Measurements from ENCODE around the gene GRK4. TPM values are rescaled to one million over a fixed set of nuclear protein-coding genes. Genes with fewer than 3 reads are reported as not detected.

Gene GRK4
- total RNA-seq, 1 experiment from 2014 or later: 3.7 TPM

DNA sequence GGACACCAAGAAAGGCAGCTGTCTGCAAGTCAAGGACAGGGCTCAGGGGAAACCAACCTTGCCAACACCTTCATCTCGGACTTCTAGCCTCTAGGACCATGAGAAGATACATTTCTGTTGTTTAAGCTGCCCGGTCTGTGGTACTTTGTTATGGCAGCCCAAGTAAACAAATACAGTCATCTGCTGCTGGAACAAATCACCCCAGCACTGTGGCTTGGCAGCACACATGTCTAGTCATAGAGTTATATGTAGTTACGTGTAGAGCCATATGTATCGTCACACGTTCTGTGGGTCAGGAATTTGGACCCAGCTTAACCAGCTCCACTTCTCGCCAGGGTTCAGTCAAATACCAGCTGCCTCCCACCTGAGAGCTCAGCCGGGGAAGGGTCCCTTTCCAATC, 108.4 kb downstream of the GRK4 start:
- BruUV-seq (replicated peaks): no TSS peak
- Histone ChIP-seq H3K36me3 (ENCODE audit: low read depth, low read length) (no peaks in the 10 kb centered on the region), H3K4me3 (ENCODE audit: low read length) (no peak overlapping the region), H3K9me3 (ENCODE audit: low read length) (no peaks in the 10 kb centered on the region), H4K20me1 (ENCODE audit: low read length) (peaks cover 12% of the 10 kb centered on the region), H3F3A (ENCODE audit: low read length, unreplicated experiment) (no peaks in the 10 kb centered on the region), H3K9me2 (replicated peaks; ENCODE audit: low read length) (no peaks in the 10 kb centered on the region), H2AFZ (ENCODE audit: low read length) (no peak overlapping the region), H3K27ac (ENCODE audit: low read length) (no peak overlapping the region), H3K27me3 (ENCODE audit: low read length) (no peaks in the 10 kb centered on the region), H3K9ac (ENCODE audit: low read length) (no peak overlapping the region), H3K79me2 (ENCODE audit: low read length) (peaks cover 19% of the 10 kb centered on the region), H3K4me2 (ENCODE audit: low read length) (no peak overlapping the region), H3K4me1 (ENCODE audit: insufficient read depth, low read length) (peaks cover 5% of the 10 kb centered on the region; the same call in 1 of the 2 replicates)
- intact Hi-C loops (cut with micrococcal nuclease): no loop called here
- TF ChIP-seq CTCF (conservative IDR thresholded peaks at IDR 0.05; ENCODE audit: low read depth, low read length) (no peak), EZH2phosphoT487 (IDR thresholded peaks at IDR 0.05; ENCODE audit: borderline replicate concordance, low read length) (no peak), EZH2 (IDR thresholded peaks at IDR 0.05; ENCODE audit: low read length, unreplicated experiment) (no peak)
- CTCF ChIA-PET: no interaction called here
- ATAC-seq (no peak), DNase-seq (no peak)
- POLR2A ChIA-PET (ENCODE audit: unreplicated experiment): no interaction called here

DNA sequence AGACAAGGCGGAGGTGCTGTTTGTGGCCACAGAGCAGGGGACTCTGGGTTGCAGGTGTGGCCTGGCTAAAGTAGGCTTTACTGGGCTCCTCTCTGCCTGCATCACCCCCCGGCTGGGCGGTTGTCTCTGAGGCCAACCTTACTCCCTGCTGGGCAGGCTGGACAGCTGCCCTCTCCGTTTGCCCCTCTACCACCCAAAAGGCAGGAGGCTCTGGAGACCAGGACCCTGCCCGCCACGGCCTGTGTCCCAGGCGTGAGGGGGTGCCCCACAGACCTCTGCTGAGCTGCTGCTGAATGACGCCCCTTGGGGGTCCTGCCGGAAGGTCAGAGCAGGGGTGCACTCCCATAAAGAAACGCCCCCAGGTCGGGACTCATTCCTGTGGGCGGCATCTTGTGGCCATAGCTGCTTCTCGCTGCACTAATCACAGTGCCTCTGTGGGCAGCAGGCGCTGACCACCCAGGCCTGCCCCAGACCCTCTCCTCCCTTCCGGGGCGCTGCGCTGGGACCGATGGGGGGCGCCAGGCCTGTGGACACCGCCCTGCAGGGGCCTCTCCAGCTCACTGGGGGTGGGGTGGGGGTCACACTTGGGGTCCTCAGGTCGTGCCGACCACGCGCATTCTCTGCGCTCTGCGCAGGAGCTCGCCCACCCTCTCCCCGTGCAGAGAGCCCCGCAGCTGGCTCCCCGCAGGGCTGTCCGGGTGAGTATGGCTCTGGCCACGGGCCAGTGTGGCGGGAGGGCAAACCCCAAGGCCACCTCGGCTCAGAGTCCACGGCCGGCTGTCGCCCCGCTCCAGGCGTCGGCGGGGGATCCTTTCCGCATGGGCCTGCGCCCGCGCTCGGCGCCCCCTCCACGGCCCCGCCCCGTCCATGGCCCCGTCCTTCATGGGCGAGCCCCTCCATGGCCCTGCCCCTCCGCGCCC, 110.0 kb downstream of the GRK4 start:
- H3K79me2 ChIP-seq (ENCODE audit: low read length): peaks cover 35% of the 10 kb centered on the region
- intact Hi-C loops (cut with micrococcal nuclease): loop anchor here (2.0 kb wide), 1 partner anchor 31 kb away; no protein-coding TSS in a partner anchor
- POLR2A ChIA-PET (ENCODE audit: unreplicated experiment): no interaction called here
- no peak for DNase-seq
- no peaks in the 10 kb centered on the region for H3F3A ChIP-seq (ENCODE audit: low read length, unreplicated experiment)
- no peaks in the 10 kb centered on the region for H3K9me2 ChIP-seq (replicated peaks; ENCODE audit: low read length)
- no peaks in the 10 kb centered on the region for H3K9me3 ChIP-seq (ENCODE audit: low read length)
- no peaks in the 10 kb centered on the region for H3K27me3 ChIP-seq (ENCODE audit: low read length)
- H3K4me3 ChIP-seq (ENCODE audit: low read length): peak overlapping the region; percentile 67
- H3K36me3 ChIP-seq (ENCODE audit: low read depth, low read length): no peaks in the 10 kb centered on the region
- CTCF ChIA-PET: no interaction called here
- TF ChIP-seq EZH2 (IDR thresholded peaks at IDR 0.05; ENCODE audit: low read length, unreplicated experiment) (no peak), CTCF (conservative IDR thresholded peaks at IDR 0.05; ENCODE audit: low read depth, low read length) (no peak)
- peak overlapping the region; percentile 82 for H2AFZ ChIP-seq (ENCODE audit: low read length)
- peaks cover 5% of the 10 kb centered on the region; the same call in 1 of the 2 replicates for H3K4me1 ChIP-seq (ENCODE audit: insufficient read depth, low read length)
- H4K20me1 ChIP-seq (ENCODE audit: low read length): peaks cover 17% of the 10 kb centered on the region
- H3K4me2 ChIP-seq (ENCODE audit: low read length): peak overlapping the region; percentile 82
- ATAC-seq: no peak; the same call in 1 of the 2 replicates
- BruUV-seq (replicated peaks): no TSS peak
- peak overlapping the region; percentile 44 for H3K9ac ChIP-seq (ENCODE audit: low read length)
- no peak overlapping the region for H3K27ac ChIP-seq (ENCODE audit: low read length)

Measured in PC-3 (cell line).